ENCODE measurements around the gene RPL31. TPM values are rescaled to one million over a fixed set of nuclear protein-coding genes. Genes with fewer than 3 reads are reported as not detected.

Gene RPL31
- total and polyA plus RNA-seq, 12 donors, result 610 to 4,595 (median 717) TPM

- TF ChIP-seq, protein P1, sequence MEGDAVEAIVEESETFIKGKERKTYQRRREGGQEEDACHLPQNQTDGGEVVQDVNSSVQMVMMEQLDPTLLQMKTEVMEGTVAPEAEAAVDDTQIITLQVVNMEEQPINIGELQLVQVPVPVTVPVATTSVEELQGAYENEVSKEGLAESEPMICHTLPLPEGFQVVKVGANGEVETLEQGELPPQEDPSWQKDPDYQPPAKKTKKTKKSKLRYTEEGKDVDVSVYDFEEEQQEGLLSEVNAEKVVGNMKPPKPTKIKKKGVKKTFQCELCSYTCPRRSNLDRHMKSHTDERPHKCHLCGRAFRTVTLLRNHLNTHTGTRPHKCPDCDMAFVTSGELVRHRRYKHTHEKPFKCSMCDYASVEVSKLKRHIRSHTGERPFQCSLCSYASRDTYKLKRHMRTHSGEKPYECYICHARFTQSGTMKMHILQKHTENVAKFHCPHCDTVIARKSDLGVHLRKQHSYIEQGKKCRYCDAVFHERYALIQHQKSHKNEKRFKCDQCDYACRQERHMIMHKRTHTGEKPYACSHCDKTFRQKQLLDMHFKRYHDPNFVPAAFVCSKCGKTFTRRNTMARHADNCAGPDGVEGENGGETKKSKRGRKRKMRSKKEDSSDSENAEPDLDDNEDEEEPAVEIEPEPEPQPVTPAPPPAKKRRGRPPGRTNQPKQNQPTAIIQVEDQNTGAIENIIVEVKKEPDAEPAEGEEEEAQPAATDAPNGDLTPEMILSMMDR (IDR thresholded peaks at IDR 0.05), result no peak
- intact Hi-C loops (cut with DNase I), result loop anchor here in 1 of 10 donors (5.0 kb wide), 1 partner anchor 100 kb away; the partner anchor contains the start of gene TBC1D8
- no peak for DNase-seq
These were observed 50.1 kb downstream of the RPL31 start for GRCh38 chr2:101052147-101052546.

DNA sequence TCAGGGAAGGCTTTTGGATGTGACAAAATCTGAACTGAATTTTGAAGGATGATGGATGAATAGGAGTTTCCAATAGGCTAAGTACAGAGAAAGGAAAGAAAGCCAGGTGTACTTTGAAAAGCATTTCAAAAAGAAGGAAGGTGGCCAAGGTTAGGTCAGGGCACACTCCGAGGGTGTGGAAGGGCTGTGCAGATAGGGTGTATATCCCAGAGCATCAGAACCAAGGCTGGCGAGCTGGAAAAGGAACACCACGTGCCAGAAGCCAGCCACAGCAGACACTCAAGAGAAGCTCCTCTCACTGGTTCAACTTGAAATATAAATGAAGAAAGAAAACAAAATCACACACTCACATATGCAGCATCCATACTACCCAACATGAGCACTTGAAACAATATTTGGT is 51.0 kb downstream of the RPL31 start:
- TF ChIP-seq, protein P1 (IDR thresholded peaks at IDR 0.05), result no peak
- intact Hi-C loops (cut with DNase I), result loop anchor here in 1 of 10 donors (5.0 kb wide), 1 partner anchor 99 kb away; the partner anchor contains the start of gene TBC1D8
- ATAC-seq (peak in 2 of 8 donors; percentile 54 to 73), DNase-seq (no peak)
- peaks cover 0 to 4% (median 0%) of the 10 kb centered on the region in 11 donors for H3K9me3 ChIP-seq
- peaks cover 0 to 15% (median 2%) of the 10 kb centered on the region in 9 donors for H3K4me1 ChIP-seq
- no peak overlapping the region for H3K4me3 ChIP-seq
- H3K27me3 ChIP-seq, result no peaks in the 10 kb centered on the region
- WGBS, 2 donors, result 42 to 65% methylated on average over 3 of the region's 3 CpGs
- H3K36me3 ChIP-seq, result peaks cover 0 to 78% (median 35%) of the 10 kb centered on the region in 9 donors
- no peak overlapping the region for H3K27ac ChIP-seq

More at GRCh38 chr2:101052147-101052546, 50.1 kb downstream of the RPL31 start:
- Histone ChIP-seq H3K9me3 (peaks cover 0 to 4% (median 0%) of the 10 kb centered on the region in 11 donors), H3K27me3 (no peaks in the 10 kb centered on the region), H3K4me1 (peaks cover 0 to 21% (median 12%) of the 10 kb centered on the region in 9 donors), H3K36me3 (peaks cover 0 to 76% (median 35%) of the 10 kb centered on the region in 9 donors), H3K4me3 (no peak overlapping the region), H3K27ac (no peak overlapping the region)
- no peak for ATAC-seq
- WGBS, 2 donors, result 95% methylated on average over 5 of the region's 5 CpGs

Other genes starting within 250 kb of the RPL31 start
- gene NPAS2, start 182.2 kb upstream of the RPL31 start, total RNA-seq, result 10 to 100 TPM; 33.8 to 48.4 (median 41.2) TPM
- gene NPAS2, start 182.2 kb upstream of the RPL31 start, polyA plus RNA-seq, result 10 to 100 TPM; 32.1 to 70.1 TPM
- gene TBC1D8, start 149.1 kb downstream of the RPL31 start, total RNA-seq, result 10 to 100 TPM; 42.6 to 69.5 (median 55.8) TPM
- 10 to 100 TPM; 24.0 to 41.6 TPM for gene TBC1D8, start 149.1 kb downstream of the RPL31 start, polyA plus RNA-seq